Fibroblast of skin of back (primary cell): ENCODE results near the gene PINK1. TPM values are rescaled to one million over a fixed set of nuclear protein-coding genes. Genes with fewer than 3 reads are reported as not detected.
A peak's percentile ranks its signal among the peaks of the same experiment; 100 is the strongest.
"Not testable (repeated sequence)": the region's sequence is repeated elsewhere in the genome, so short reads cannot be mapped to it uniquely, and the experiment has no call there.

Source experiments
- DNase-seq: peaks from one replicate; pipeline ENCODE4 v3.0.0-alpha.2; 2013
- polyA plus RNA-seq, 2 experiments: library from polyadenylated mRNA; unstranded; fragments of 120-200 nt; gene quantifications; one replicate each; pipeline ENCODE4 v1.2.1, GENCODE V29; 2013; ENCODE audit not compliant: insufficient read length in 2 of 2

The PINK1 gene
- polyA plus RNA-seq (2013, experiment 1 of 2; ENCODE audit: insufficient read length), result 54.1 TPM
- 61.7 TPM for polyA plus RNA-seq (2013, experiment 2 of 2; ENCODE audit: insufficient read length)

DNA sequence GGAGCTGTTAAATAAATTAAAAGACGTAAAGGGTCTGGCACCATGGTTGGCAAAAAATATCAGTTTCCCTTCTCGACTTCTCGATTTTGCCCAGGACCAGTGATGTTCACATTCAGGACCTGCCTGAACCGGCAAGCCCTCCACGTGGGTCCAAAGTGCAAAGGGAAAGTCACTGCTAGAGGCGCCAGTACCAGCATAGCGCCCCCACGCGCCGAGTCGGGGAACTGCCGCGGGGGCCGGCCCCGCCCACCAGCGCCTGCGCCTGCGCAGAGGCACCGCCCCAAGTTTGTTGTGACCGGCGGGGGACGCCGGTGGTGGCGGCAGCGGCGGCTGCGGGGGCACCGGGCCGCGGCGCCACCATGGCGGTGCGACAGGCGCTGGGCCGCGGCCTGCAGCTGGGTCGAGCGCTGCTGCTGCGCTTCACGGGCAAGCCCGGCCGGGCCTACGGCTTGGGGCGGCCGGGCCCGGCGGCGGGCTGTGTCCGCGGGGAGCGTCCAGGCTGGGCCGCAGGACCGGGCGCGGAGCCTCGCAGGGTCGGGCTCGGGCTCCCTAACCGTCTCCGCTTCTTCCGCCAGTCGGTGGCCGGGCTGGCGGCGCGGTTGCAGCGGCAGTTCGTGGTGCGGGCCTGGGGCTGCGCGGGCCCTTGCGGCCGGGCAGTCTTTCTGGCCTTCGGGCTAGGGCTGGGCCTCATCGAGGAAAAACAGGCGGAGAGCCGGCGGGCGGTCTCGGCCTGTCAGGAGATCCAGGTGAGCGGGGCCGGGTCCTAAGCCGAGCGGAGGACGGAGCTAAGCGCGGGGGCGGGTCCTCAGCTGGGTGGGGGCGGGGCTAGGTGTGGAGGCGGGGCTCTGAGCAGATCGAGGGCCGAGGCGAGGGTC is at the start of gene PINK1:
Gene PINK1, plus strand, starts transcription at position 269 of the 875 bp plus-strand sequence. Its CDS starts 91 bp downstream, at position 360.
- peak; percentile 65 for DNase-seq

DNA sequence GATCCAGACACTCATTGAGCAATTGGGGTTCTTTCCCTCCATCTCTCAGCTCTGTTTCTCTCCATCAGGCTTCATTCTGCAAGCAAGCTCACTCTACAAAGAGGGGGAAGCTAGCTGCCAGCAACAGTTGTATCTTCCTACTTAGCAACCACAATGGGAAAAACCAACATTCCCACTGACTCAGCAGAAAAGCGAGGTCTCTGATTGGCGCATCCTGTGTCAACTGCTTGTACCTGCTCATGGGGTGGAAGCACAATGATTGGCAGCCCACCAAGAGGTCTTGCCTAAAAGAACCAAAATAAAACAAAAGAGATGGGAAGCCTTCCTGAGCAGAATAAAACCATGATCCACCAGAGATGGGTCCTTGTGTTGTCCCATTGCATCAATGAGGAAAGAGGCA is 48.4 kb upstream of the PINK1 start:
- peak; percentile 27 for DNase-seq

DNA sequence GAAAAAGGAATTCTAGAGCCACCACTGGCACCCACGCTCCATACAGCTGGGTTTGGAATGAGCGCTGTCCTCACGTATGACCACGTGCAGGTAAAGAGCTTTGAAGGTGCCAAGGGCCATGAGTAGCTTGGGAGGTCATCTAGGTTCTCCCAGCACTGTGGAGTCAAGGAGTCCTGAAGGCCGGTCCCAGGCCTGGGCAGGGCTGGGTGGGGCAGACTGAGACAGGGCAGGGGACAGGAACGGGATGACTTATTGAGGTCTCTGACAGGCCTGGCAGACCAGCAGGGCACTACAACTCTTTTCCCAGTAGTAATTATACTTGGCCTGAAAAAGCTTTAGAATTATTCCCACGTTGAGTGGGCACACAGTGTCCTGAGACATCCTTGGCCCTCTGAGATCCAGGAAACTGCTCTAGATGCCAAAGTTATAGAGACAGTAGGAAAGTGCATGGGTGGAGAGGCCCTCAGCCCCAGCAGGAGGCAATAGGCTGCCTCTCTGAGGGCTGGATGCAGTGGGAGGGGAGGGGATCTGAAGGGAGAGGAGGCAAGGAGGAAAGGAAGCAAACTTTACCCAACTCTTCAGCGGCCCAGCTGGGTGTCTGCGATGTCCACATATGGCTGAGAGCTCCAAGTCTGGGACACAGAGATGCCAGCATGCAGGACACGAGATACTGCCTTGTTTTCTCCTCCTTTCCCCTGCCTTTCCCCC is 46.2 kb upstream of the PINK1 start:
- no peak for DNase-seq

DNA sequence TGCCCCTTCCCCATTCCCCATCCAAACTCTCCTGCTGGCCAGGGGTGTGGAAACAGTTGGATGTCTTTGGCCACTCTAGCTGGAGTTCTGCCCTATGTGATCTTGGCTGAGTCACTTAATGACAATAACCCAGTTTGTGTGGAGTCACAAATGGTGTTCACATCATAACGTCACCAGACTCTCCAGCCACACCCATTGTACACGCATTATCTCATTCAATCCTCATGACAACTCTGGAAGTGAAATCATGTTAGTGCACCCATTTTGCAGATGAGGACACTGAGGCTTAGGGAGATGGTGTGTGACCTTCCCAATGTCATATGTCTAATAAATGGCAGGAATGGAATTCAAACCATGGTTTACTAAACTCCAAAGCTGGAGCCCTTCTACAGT is 45.6 kb upstream of the PINK1 start:
- DNase-seq, result peak; percentile 62

DNA sequence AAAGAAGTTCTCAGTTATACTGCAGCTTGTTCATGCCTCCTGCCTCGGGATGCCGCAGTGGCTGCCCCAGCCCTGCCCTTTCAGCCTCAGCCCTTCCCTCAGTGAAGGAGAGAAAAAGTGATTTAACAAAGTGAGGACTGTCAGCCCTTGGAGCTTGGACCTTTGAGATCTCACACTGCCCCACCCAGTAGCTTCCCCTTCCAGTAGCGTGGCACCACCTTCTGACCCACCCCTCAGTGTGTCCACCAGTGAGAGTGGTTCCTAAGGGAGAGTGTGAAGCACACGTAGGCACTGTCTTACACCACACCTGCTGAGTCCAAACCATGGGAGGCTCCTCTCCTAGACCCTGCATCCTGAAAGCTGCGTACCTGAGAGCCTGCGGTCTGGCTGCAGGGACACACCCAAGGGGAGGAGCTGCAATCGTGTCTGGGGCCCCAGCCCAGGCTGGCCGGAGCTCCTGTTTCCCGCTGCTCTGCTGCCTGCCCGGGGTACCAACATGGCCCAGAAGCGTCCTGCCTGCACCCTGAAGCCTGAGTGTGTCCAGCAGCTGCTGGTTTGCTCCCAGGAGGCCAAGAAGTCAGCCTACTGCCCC is 44.5 kb upstream of the PINK1 start, which contains the start of gene CDA:
Gene CDA, plus strand, starts transcription at position 464 of the 592 bp plus-strand sequence. Its CDS starts 33 bp downstream, at position 497.
- DNase-seq, result no peak

DNA sequence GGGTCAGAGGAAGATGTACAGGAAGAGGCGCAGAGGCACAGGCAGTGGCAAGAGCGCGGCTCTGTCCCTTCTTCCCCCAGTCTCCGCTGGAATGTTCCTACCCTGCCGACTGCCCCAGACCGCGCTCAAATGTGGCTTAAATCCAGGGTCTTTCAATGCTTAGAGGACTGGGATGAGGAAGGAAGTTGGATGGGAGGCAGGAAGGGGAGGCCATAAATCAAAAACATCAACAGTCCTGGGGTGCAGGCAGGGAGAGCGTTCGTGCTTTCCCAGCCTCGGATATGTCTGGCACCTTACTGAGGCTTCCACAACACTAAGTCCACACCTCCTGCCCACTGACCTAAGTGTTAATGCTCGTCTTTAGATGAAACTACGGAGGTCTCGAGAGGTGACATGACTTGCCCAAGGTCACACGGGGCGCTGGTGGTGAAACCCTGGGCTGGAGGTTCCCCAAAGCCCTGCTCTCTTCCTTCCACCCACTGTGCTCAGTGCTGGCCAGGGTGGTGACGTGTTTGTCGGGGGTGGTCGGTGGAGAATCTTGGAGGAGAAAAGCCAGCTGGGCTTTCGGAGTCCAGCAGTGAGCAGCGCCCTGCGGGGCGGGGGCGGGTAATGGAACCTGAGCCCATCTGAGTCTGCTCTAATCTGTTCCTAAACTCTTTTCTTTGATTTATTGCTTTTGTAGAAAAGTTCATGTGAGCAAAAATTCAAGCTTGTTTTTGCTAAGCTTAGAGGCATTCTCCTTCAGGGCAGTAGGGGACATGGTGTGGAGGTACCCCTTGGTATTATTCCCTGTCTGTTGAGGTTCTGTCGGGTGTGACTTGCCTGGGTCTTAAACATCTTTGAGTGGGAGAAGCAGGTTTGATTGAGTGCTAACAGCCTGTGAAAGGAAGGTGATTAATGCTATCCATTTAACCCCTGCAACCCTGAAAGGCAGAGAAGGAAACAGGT is 43.7 kb upstream of the PINK1 start:
- DNase-seq, result peak; percentile 41

DNA sequence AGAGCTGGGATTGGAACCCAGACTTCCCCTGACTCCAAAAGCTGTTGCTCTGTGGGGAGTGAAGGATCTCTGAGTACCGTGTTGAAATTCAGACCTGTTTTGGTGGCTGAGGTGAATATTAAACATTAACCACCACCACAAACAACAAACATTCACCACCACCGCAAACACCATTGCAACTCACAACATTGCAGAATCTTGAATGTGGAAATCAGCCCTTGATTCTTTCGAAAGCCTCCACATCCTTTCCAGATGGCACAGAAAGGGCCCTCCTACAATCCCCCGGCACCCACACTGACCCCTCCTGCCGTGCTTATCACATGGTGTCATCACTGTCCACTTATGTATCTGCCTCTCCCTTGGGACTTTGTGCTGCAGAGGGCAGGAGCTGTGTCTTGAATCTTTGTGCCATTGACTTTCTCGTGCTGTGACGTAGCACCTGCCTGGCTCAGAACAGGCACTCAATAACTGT is 42.9 kb upstream of the PINK1 start:
- DNase-seq, result peak; percentile 44

DNA sequence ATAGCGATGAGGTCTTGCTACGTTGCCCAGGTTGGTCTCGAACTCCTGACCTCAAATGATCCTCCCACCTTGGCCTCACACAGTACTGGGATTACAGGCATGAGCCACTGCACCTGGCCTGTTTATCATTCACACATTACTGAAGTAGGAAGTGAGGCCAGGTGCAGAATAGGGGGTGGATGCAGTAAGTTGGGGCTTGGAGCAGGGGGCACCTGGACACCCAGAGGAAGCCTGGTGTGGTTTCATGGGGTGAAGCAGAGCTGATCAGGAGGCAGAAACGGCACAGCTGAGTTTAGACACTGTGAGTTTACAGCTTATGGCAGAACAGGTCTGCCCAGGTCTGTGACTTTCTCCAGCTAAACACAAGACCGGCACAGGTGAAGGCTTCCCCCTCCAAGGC is 39.5 kb upstream of the PINK1 start:
- no peak for DNase-seq

DNA sequence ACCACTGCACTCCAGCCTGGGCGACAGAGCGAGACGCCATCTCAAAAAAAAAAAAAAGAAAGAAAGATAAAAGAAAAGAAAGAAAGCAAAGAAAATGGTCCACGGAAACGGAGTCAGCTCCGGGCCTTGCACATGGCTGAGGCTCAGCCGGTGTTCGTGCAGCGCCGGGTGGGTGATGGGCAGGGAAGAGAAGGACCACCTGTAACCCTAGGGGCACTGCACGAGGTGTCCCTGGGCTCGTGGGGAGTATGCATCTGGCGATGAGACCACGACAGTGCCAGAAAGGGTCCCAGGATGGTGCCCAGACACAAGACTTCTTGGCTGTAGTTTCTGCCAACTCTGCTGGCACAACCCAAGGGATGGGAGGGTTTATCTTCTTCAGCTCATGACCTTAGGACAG is 38.5 kb upstream of the PINK1 start:
- no peak for DNase-seq

DNA sequence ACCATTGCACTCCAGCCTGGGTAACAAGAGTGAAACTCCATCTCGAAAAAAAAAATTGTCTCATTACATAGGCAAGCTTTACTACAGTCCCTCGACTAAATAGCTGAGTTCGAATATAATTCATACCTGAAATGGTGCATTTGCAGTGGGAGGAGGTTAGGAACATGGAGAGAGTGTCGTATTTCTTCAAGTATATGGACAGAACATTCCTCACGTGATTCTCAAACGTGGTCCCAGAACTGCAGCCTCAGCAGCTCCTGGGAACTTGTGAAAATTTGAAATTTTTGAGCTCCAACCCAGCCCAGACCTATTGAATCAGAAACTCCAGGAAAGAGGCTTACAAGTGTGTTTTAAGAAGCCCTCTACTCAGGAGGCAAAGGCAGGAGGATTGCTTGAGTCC is 37.2 kb upstream of the PINK1 start:
- DNase-seq, result no peak

DNA sequence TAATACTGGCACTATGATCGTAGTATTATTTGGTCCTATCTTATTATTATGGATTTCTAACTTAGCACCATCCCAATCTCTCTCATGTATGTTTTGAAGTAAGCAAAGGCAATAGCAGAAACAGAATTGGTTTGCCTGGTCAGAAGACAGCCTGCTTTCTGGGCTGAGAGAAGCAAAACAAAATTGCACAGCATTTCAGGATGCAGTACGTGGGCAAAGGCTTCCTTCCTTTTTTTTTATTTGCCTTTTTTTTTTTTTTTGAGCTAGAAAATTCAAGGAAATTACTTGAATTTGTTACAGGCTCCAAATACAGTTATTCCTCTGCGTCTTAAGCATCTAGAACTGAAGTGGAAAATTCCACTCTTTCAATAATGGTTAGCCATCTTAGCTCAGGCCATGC is 35.6 kb upstream of the PINK1 start:
- no peak for DNase-seq

DNA sequence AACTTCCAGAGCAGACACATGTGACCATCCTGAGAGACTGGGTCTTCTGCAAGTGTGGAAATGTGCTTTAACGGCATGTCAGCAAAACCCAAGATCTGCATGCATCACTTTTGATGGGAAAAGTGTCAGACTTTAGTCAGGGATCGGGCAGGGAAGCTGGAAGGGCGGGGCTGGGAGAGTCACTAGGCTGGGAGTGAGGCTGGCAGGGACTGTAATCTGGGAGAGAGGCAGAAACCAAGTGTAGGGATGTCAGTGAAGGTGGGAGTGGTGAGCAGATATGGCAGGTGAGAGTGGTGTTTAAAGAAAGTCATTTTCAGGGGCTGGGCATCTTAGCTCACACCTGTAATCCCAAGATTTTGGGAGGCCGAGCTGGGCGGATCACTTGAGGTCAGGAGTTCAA is 33.1 kb upstream of the PINK1 start:
- DNase-seq, result no peak

DNA sequence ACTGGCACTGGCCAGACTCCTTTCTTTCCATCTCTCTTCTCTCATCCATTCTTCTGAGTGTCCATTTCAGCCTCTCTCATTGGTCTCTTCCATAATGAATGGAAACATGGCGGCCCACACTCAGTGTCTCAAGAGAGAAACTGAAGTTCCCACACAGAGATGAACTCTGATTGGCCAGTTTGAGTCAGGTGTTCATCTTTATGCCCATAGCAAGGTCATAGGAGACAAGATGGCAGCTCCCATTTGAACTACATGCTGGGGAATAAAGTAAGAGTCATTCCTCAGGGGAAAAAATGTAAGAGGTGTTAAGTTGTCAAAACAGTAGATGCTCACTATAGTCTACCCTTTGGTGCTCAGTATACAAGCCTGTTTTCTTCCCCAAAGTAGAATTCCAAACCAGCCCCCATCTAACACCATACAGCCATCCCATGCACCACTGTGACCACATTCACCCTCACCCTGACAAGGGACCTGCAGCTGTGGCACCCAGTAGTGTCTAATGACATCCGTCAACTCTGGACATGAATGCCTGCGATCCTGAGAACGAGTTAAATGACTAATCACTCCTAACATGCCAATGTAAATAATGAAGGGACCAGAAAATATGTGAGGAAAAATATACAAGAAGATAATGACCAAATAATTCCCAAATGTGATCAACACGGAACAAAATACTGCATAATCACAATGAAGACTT is 32.0 kb upstream of the PINK1 start:
- DNase-seq, result peak; percentile 93

DNA sequence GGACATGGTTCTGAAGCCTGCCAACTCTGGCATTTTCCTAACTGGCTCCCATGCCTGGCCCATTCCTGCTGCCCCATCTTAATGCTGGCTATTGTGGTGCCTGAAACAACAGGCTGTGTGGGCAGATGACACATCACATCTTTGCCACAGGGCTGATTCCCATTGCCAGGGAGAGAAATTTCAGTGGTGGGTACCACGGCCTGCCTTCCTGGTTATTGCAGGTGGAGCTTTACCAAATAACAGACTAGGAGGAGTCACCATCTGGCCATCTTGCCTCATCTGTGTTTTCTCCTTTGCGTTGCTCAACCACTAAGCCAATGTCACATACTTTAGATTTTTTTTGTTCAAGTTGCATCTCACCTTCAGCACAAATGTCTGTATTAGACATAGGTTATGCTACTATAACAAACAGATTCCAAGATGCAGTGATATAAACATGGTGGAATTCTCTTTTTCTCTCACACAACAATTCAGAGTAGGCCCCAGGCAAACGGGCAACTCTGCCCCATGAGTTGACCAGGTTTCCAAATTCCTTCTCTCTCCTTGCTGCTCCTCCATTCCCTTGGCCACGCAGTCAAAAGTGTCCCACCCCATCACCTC is 30.3 kb upstream of the PINK1 start:
- DNase-seq, result no peak

DNA sequence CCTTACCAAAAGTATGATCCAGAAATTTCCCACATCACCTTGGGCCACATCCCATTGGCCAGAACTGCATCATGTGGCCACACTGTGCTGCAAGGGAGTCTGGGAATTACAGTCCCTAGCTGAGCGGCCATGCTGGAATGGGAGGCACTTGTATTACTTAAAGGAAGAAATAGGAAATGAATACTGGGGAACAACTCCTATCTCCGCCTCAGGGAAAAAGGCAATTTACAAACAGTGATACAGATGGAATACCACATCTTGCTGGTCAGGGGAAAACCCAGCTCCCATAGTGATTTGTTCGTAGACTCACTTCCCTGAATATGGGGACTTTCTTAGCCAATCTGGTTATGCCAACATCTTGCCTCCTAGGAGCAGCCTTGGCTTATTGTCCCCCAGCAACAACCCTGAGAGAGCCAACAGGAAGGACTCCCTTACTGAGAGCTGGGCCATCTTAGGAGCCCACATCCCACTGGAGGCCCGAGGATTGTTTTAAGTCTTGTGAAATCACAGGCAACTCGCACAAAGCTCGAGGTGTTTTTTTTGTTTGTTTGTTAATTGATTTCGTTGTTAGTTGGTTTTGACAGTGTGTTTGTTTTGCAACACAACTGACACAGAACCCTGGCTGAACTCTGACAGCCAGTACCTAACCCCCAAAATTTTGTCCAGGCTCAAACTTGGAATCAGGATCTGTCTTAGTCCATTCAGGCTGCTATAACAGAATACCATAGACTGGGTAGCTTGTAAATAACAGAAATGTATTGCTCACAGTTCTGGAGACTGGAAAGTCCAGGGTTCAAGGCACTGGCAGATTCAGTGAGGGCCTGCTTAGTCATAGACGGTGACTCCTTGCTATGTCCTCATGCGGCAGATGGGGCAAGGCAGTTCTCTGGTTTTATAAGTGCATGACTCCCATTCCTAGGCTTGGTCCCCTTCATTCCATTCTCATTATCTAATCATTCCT is 29.5 kb upstream of the PINK1 start:
- DNase-seq, result peak; percentile 97

DNA sequence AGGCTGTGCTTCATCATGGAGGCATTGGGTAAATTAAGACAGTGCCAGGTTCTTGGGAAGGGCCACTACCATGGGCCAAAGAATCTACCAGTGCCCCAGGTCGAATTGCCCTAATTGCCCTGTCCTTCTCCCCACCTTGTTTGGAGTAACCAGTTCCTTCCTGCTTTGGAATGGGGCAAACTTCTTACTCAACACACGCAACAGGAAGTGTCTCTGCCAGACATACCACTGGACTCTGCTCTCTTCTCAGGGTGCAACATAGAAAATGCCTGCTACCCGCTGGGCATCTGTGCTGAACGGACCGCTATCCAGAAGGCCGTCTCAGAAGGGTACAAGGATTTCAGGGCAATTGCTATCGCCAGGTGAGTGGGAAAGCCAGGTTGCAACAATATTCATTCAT is 28.6 kb upstream of the PINK1 start:
- no peak for DNase-seq

DNA sequence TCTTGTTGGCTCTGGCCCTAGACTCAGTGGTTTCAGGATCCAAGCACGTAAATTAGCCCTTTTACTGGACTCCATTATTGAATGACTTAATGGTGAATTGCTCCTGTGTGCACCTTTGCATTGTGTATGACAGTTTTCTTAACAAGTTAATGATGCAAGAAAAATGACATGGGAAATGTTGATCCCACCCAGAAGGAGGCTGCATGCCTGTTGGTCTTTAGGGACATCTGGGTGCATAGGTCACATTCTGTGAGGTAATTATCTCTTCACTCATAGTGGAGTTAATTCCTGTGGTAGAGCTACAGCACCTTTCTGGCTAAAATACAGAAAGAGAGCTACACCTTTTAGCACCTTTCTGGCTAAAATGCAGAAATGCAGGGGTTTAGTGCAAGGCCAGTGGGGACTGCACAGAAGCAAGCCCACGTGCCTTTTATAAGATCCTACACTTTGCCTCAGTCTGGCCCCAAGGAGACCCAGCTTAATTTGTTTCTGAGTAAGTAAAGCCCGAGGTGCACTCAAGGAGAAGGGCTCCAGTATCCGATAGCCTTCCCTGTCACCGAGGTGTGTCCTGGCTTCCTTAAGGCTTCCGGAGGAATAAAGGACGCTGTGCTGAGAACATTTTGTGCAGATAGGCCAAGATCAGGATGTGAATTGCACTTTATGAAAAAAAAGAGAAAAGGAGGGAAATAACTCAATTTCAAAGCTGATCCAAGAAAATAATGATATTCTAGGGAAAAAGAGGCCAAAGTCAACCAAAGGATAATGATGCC is 26.3 kb upstream of the PINK1 start:
- not testable (repeated sequence) for DNase-seq

DNA sequence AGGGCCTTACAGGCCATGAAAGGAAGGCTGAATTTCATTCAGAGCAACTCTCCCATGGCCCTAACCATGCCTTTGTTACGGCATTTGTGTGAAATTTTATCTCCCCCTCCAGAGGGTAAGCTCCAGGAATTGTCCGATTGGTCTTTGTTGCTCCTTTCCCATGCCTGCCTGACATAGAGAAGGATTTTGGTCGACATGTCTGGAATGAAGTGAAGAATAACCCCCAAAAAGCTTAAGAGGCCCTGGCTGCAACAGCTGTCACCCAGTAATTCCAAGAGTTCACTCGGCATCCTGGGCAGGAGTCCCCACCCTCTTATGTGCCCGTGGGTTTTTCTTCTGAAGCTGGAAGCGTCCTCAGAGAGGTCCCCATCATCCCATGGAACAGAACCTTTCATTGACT is 23.7 kb upstream of the PINK1 start:
- no peak for DNase-seq

DNA sequence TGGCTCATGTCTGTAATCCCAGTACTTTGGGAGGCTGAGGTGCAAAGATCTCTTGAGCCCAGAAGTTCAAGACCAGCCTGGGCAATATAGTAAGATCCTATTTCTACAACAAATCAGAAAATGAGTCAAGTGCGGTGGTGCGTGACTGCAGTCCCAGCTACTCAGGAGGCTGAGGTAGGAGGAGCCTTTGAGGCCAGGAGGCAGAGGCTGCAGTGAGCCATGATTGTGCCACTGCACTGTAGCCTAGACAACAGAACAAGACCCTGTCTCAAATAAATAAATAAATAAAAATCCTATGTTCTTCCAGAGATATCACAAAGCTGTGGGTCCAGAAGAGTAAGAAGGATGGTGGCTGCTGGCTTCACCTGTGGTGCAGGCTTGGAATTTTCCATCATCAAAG is 22.3 kb upstream of the PINK1 start:
- no peak for DNase-seq
